ENCODE data around the gene CHST1. TPM values are rescaled to one million over a fixed set of nuclear protein-coding genes. Genes with fewer than 3 reads are reported as not detected.

The CHST1 gene
- total RNA-seq, 1 donor from 2014 or later, result 0.88 TPM

DNA sequence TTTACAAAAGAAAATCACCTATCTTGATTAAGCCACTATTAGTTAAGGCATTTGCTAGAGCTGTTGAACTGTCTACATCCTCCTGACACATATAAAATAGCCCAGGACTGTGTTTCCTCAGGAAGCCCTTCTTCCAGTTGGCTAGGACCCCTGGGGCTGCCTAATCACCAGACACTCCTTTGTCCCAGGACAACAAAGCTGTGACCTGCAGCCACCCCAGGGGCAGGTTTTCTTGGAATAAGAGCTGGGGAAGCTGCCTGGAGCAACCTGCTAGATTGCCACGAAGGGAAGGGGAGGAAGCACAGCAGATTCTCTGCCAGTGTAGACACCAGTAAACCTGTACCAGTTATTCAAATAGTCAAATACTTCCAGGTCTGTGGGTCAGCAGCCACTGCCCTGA, 17.6 kb downstream of the CHST1 start:
- Histone ChIP-seq H3K36me3 (ENCODE audit: control insufficient read depth, insufficient read depth, low read length) (no peaks in the 10 kb centered on the region), H3K27me3 (ENCODE audit: control insufficient read depth, insufficient read depth, low read length) (peaks cover 2% of the 10 kb centered on the region), H3K4me3 (ENCODE audit: low read depth, low read length) (no peak overlapping the region)
- TF ChIP-seq, protein P1, sequence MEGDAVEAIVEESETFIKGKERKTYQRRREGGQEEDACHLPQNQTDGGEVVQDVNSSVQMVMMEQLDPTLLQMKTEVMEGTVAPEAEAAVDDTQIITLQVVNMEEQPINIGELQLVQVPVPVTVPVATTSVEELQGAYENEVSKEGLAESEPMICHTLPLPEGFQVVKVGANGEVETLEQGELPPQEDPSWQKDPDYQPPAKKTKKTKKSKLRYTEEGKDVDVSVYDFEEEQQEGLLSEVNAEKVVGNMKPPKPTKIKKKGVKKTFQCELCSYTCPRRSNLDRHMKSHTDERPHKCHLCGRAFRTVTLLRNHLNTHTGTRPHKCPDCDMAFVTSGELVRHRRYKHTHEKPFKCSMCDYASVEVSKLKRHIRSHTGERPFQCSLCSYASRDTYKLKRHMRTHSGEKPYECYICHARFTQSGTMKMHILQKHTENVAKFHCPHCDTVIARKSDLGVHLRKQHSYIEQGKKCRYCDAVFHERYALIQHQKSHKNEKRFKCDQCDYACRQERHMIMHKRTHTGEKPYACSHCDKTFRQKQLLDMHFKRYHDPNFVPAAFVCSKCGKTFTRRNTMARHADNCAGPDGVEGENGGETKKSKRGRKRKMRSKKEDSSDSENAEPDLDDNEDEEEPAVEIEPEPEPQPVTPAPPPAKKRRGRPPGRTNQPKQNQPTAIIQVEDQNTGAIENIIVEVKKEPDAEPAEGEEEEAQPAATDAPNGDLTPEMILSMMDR (IDR thresholded peaks at IDR 0.05; ENCODE audit: insufficient read depth, low read length, poor library complexity, severe bottlenecking), result no peak
- no peak for DNase-seq (ENCODE audit: low read depth)

DNA sequence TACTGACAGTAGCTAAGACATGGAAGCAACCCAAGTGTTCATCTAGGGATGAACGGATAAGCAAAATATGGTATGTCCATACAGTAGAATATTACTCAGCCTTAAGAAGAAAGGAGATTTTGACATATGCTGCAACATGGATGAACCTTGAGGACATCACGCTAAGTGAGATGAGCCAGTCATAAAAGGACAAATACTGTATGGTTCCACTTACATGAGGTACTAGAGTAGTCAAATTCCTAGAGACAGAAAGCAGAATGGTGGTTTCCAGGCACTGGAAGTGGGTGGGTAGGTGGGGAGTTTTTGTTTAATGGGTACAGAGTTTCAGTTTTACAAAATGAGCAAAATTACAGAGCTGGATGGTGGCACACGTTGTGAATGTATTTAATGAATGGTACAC, 18.1 kb downstream of the CHST1 start:
- Histone ChIP-seq H3K27me3 (ENCODE audit: control insufficient read depth, insufficient read depth, low read length) (peaks cover 2% of the 10 kb centered on the region), H3K4me3 (ENCODE audit: low read depth, low read length) (no peak overlapping the region), H3K36me3 (ENCODE audit: control insufficient read depth, insufficient read depth, low read length) (no peaks in the 10 kb centered on the region)
- TF ChIP-seq, protein P1 (IDR thresholded peaks at IDR 0.05; ENCODE audit: insufficient read depth, low read length, poor library complexity, severe bottlenecking), result no peak
- DNase-seq (ENCODE audit: low read depth), result no peak

DNA sequence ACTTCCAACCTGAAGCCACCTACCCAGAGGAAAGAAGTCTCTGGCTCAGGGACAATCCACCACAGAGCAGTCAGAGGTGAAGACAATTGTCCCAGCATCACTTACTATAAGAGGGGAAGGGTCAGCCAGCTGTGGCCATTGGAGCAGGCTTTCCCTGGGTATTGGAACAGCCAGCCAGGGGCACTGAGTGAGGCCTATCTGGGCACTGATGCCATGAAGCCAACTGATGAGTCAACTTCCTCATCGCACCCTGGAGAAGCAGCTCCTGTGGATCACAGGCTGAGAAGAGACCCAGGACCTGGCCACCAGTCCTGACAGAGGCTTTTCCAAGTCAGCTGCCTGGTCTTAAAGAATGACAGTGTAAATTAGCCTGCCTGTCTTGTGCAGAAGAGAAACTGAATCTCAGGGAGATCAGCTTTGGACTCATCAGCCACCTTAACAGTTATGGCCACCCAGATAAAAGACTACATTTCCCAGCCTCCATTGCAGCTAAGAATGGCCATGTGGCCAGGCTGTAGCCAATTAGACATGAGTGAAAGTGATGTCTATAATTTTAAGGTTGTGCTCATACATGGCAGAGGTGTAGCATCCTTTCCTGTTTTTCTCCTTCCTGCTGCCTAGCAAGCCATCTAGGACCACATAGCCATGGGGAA, 19.0 kb downstream of the CHST1 start:
- Histone ChIP-seq H3K27me3 (ENCODE audit: control insufficient read depth, insufficient read depth, low read length) (peaks cover 2% of the 10 kb centered on the region), H3K4me3 (ENCODE audit: low read depth, low read length) (no peak overlapping the region), H3K36me3 (ENCODE audit: control insufficient read depth, insufficient read depth, low read length) (no peaks in the 10 kb centered on the region)
- no peak for DNase-seq (ENCODE audit: low read depth)
- TF ChIP-seq, protein P1 (IDR thresholded peaks at IDR 0.05; ENCODE audit: insufficient read depth, low read length, poor library complexity, severe bottlenecking), result no peak

DNA sequence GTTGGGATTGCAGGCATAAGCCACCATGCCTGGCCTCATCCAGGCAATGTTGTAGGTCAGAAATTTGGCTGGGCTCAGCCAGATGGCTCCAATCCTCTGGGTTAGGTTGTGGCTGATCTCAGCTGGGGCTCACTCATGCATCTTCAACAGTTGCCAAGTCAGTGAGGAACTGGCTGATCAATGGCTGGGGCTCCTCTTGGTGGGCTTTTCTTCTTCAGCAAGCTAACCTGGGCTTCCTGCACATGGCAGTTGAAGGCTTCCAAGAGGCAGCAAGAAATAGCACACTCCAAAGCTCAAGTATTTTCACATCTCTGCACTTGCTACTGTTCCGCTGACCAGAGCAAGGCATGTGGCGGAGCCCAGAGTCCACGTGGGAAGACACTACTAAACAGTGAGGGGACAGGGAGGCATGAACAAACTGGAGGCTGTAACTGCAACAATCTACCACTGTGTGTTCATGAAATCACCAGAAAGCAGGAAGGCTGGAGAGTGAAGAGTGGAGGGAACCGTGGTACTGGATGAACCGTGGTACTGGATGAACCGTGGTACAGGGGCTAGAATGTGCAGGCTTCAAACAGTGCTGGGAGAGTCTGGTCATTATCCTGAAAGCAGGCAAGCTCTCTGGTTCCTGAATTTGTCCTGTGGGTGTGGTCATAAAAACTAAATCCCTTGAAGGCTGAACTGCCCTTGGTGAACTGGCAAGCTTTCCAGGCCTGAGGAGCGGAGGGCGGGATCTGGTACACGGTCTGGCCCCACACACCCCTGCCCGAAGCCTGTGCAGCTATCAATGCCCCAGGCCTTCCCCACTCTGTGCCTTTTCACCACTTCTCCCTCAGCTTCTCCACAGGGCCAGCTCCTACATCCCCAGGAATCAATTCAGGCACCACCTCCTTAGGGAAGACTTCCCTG, 20.2 kb downstream of the CHST1 start:
- Histone ChIP-seq H3K36me3 (ENCODE audit: control insufficient read depth, insufficient read depth, low read length) (no peaks in the 10 kb centered on the region), H3K4me3 (ENCODE audit: low read depth, low read length) (no peak overlapping the region), H3K27me3 (ENCODE audit: control insufficient read depth, insufficient read depth, low read length) (no peaks in the 10 kb centered on the region)
- no peak for DNase-seq (ENCODE audit: low read depth)
- TF ChIP-seq, protein P1 (IDR thresholded peaks at IDR 0.05; ENCODE audit: insufficient read depth, low read length, poor library complexity, severe bottlenecking), result no peak

GRCh38 chr11:45643598-45644260, 21.7 kb downstream of the CHST1 start:
- H3K27me3 ChIP-seq (ENCODE audit: control insufficient read depth, insufficient read depth, low read length), result no peaks in the 10 kb centered on the region
- no peak overlapping the region for H3K4me3 ChIP-seq (ENCODE audit: low read depth, low read length)
- TF ChIP-seq, protein P1 (IDR thresholded peaks at IDR 0.05; ENCODE audit: insufficient read depth, low read length, poor library complexity, severe bottlenecking), result no peak
- H3K36me3 ChIP-seq (ENCODE audit: control insufficient read depth, insufficient read depth, low read length), result no peaks in the 10 kb centered on the region
- DNase-seq (ENCODE audit: low read depth), result no peak
